ENCODE measurements around the gene ANKS1A. TPM values are rescaled to one million over a fixed set of nuclear protein-coding genes. Genes with fewer than 3 reads are reported as not detected.
A peak's percentile ranks its signal among the peaks of the same experiment; 100 is the strongest.

The ANKS1A gene
- total RNA-seq, 2 donors from 2014 or later = 20.5 to 68.4 TPM

GRCh38 chr6:35072698-35073055 lies 183.6 kb downstream of the ANKS1A start:
- Histone ChIP-seq H3K27ac (no peak overlapping the region), H3K27me3 (replicated peaks; ENCODE audit: insufficient read depth) (no peaks in the 10 kb centered on the region), H3K36me3 (no peaks in the 10 kb centered on the region), H3K4me1 (replicated peaks) (no peaks in the 10 kb centered on the region), H3K9me3 (no peaks in the 10 kb centered on the region), H3K4me3 (no peak overlapping the region)
- no peak for DNase-seq (ENCODE audit: low spot score)
- WGBS = 91% methylated on average over 9 of the region's 9 CpGs
- intact Hi-C loops (cut with DNase I) = no loop called here
- TF ChIP-seq POLR2AphosphoS5 (IDR thresholded peaks at IDR 0.05) (no peak), POLR2A (IDR thresholded peaks at IDR 0.05) (no peak), CTCF (IDR thresholded peaks at IDR 0.05) (no peak)

GRCh38 chr6:35073211-35073610 lies 184.2 kb downstream of the ANKS1A start:
- WGBS = 96% methylated on average over 9 of the region's 10 CpGs
- DNase-seq (ENCODE audit: low spot score) = no peak
- Histone ChIP-seq H3K4me1 (replicated peaks) (no peaks in the 10 kb centered on the region), H3K36me3 (no peaks in the 10 kb centered on the region), H3K9me3 (no peaks in the 10 kb centered on the region), H3K4me3 (no peak overlapping the region), H3K27me3 (replicated peaks; ENCODE audit: insufficient read depth) (no peaks in the 10 kb centered on the region), H3K27ac (no peak overlapping the region)
- no peak for TF ChIP-seq POLR2AphosphoS5 (IDR thresholded peaks at IDR 0.05)
- no peak for TF ChIP-seq CTCF (IDR thresholded peaks at IDR 0.05)
- TF ChIP-seq POLR2A (IDR thresholded peaks at IDR 0.05) = no peak
- intact Hi-C loops (cut with DNase I) = no loop called here

- TF ChIP-seq POLR2AphosphoS5 (IDR thresholded peaks at IDR 0.05) (no peak), CTCF (IDR thresholded peaks at IDR 0.05) (no peak), POLR2A (IDR thresholded peaks at IDR 0.05) (no peak)
- Histone ChIP-seq H3K27me3 (replicated peaks; ENCODE audit: insufficient read depth) (no peaks in the 10 kb centered on the region), H3K4me3 (no peak overlapping the region), H3K27ac (no peak overlapping the region), H3K36me3 (no peaks in the 10 kb centered on the region), H3K9me3 (no peaks in the 10 kb centered on the region), H3K4me1 (replicated peaks) (no peaks in the 10 kb centered on the region)
- intact Hi-C loops (cut with DNase I) = no loop called here
- DNase-seq (ENCODE audit: low spot score) = no peak
- 94% methylated on average over 20 of the region's 20 CpGs for WGBS
Observed at GRCh38 chr6:35073766-35074471, 184.9 kb downstream of the ANKS1A start.

GRCh38 chr6:35076997-35077712 lies 188.1 kb downstream of the ANKS1A start:
- H3K36me3 ChIP-seq = peaks cover 3 to 9% of the 10 kb centered on the region in 2 donors
- no peaks in the 10 kb centered on the region for H3K4me1 ChIP-seq (replicated peaks)
- H3K4me3 ChIP-seq = no peak overlapping the region
- no peaks in the 10 kb centered on the region for H3K27me3 ChIP-seq (replicated peaks; ENCODE audit: insufficient read depth)
- DNase-seq (ENCODE audit: low spot score) = peak; percentile 51
- H3K27ac ChIP-seq = peak overlapping the region in 1 of 2 donors; percentile 54
- intact Hi-C loops (cut with DNase I) = no loop called here
- no peaks in the 10 kb centered on the region for H3K9me3 ChIP-seq
- TF ChIP-seq POLR2A (IDR thresholded peaks at IDR 0.05) = no peak
- TF ChIP-seq CTCF (IDR thresholded peaks at IDR 0.05) = no peak
- TF ChIP-seq POLR2AphosphoS5 (IDR thresholded peaks at IDR 0.05) = peak; percentile 30
- WGBS = 53% methylated on average over 17 of the region's 17 CpGs

- Histone ChIP-seq H3K4me3 (no peak overlapping the region), H3K4me1 (replicated peaks) (no peaks in the 10 kb centered on the region), H3K36me3 (peaks cover 3 to 9% of the 10 kb centered on the region in 2 donors), H3K9me3 (no peaks in the 10 kb centered on the region), H3K27ac (no peak overlapping the region), H3K27me3 (replicated peaks; ENCODE audit: insufficient read depth) (no peaks in the 10 kb centered on the region)
- no peak for TF ChIP-seq CTCF (IDR thresholded peaks at IDR 0.05)
- no peak for TF ChIP-seq POLR2AphosphoS5 (IDR thresholded peaks at IDR 0.05)
- no peak for TF ChIP-seq POLR2A (IDR thresholded peaks at IDR 0.05)
- intact Hi-C loops (cut with DNase I) = no loop called here
- 72% methylated on average over 11 of the region's 11 CpGs for WGBS
- no peak for DNase-seq (ENCODE audit: low spot score)
Observed at GRCh38 chr6:35077713-35078105, 188.7 kb downstream of the ANKS1A start.
